GM18858 (cell line): ENCODE measurements around the gene TMEM14A.
"Not testable (repeated sequence)": the region's sequence is repeated elsewhere in the genome, so short reads cannot be mapped to it uniquely, and the experiment has no call there.

Experiments
- ATAC-seq: cut with Tn5 transposase; IDR thresholded peaks from one replicate; pipeline ENCODE4 v1.9.1; 2021; ENCODE audit not compliant: unreplicated experiment

The TMEM14A gene

GRCh38 chr6:52655941-52656340 lies 15.0 kb upstream of the TMEM14A start:
- ATAC-seq = not testable (repeated sequence)

GRCh38 chr6:52657870-52658269 lies 13.0 kb upstream of the TMEM14A start:
- no peak for ATAC-seq

GRCh38 chr6:52661551-52661950 lies 9.4 kb upstream of the TMEM14A start:
- no peak for ATAC-seq

- ATAC-seq = no peak
Measured at GRCh38 chr6:52662031-52662430, 8.9 kb upstream of the TMEM14A start.

GRCh38 chr6:52663120-52663935 lies 7.6 kb upstream of the TMEM14A start:
- no peak for ATAC-seq

GRCh38 chr6:52663936-52664185 lies 7.1 kb upstream of the TMEM14A start:
- no peak for ATAC-seq

GRCh38 chr6:52664186-52664990 lies 6.5 kb upstream of the TMEM14A start:
- ATAC-seq = peak; percentile 83

GRCh38 chr6:52664991-52665686 lies 5.8 kb upstream of the TMEM14A start:
- no peak for ATAC-seq

- no peak for ATAC-seq
Measured at GRCh38 chr6:52666071-52666470, 4.8 kb upstream of the TMEM14A start.

GRCh38 chr6:52666523-52666922 lies 4.4 kb upstream of the TMEM14A start:
- no peak for ATAC-seq

GRCh38 chr6:52667572-52667971 lies 3.3 kb upstream of the TMEM14A start:
- ATAC-seq = peak; percentile 31

- ATAC-seq = no peak
Measured at GRCh38 chr6:52671676-52672075, 763 bp downstream of the TMEM14A start.

- ATAC-seq = no peak
Measured at GRCh38 chr6:52672412-52673025, 1.6 kb downstream of the TMEM14A start.

GRCh38 chr6:52674666-52675065 lies 3.8 kb downstream of the TMEM14A start:
- ATAC-seq = no peak

GRCh38 chr6:52675372-52675771 lies 4.5 kb downstream of the TMEM14A start:
- no peak for ATAC-seq

GRCh38 chr6:52676631-52677030 lies 5.7 kb downstream of the TMEM14A start:
- not testable (repeated sequence) for ATAC-seq

GRCh38 chr6:52681416-52681815 lies 10.5 kb downstream of the TMEM14A start:
- no peak for ATAC-seq

GRCh38 chr6:52686878-52687699 lies 16.2 kb downstream of the TMEM14A start:
- ATAC-seq = no peak

GRCh38 chr6:52689857-52690256 lies 18.9 kb downstream of the TMEM14A start:
- ATAC-seq = no peak

GRCh38 chr6:52691718-52692117 lies 20.8 kb downstream of the TMEM14A start:
- no peak for ATAC-seq

- no peak for ATAC-seq
Measured at GRCh38 chr6:52693773-52694172, 22.9 kb downstream of the TMEM14A start.
